ENCODE results near the gene BACH2. TPM values are rescaled to one million over a fixed set of nuclear protein-coding genes. Genes with fewer than 3 reads are reported as not detected.
"Not testable (repeated sequence)": the region's sequence is repeated elsewhere in the genome, so short reads cannot be mapped to it uniquely, and the experiment has no call there.

The BACH2 gene
- polyA plus RNA-seq, 1 donor from 2014 or later = 45.5 TPM

DNA sequence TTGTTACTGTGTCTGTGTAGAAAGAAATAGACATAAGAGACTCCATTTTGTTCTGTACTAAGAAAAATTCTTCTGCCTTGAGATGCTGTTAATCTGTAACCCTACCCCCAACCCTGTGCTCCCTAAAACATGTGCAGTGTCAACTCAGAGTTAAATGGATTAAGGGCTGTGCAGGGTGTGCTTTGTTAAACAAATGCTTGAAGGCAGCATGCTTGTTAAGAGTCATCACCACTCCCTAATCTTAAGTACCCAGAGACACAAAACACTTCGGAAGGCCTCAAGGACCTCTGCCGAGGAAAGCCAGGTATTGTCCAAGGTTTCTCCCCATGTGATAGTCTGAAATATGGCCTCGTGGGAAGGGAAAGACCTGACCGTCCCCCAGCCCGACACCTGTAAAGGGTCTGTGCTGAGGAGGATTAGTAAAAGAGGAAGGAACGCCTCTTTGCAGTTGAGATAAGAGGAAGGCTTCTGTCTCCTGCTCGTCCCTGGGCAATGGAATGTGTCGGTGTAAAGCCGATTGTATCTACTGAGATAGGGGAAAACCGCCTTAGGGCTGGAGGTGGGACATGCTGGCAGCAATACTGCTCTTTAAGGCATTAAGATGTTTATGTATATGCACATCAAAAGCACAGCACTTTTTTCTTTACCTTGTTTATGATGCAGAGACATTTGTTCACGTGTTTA lies 405.7 kb downstream of the BACH2 start:
- not testable (repeated sequence) for H3K36me3 ChIP-seq (ENCODE audit: insufficient read depth, low read length); H3K4me2 ChIP-seq (ENCODE audit: low read length); H3K9me2 ChIP-seq (ENCODE audit: insufficient read depth, low read length)

DNA sequence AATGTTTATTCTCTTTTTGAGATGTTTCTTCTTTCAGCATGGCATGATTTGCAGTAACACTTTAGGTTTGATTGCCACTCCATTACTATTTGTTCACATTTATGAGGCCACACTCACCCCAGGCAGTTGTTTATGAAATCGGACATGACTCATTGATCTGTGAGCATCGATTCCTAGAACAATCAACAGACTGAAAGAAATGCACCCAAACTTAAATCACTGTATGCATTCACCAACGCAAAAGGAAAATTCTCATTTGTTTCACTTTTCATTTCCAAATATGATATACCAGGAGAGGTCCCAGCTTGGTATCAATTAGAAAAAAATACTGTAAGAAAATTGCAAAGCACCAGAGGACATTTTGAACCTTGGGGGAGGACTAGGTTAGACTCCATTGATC lies 407.8 kb downstream of the BACH2 start:
- TF ChIP-seq EZH2 (IDR thresholded peaks at IDR 0.05; ENCODE audit: borderline replicate concordance, insufficient read depth, low read length, poor library complexity, severe bottlenecking) = no peak
- TF ChIP-seq, protein P1, sequence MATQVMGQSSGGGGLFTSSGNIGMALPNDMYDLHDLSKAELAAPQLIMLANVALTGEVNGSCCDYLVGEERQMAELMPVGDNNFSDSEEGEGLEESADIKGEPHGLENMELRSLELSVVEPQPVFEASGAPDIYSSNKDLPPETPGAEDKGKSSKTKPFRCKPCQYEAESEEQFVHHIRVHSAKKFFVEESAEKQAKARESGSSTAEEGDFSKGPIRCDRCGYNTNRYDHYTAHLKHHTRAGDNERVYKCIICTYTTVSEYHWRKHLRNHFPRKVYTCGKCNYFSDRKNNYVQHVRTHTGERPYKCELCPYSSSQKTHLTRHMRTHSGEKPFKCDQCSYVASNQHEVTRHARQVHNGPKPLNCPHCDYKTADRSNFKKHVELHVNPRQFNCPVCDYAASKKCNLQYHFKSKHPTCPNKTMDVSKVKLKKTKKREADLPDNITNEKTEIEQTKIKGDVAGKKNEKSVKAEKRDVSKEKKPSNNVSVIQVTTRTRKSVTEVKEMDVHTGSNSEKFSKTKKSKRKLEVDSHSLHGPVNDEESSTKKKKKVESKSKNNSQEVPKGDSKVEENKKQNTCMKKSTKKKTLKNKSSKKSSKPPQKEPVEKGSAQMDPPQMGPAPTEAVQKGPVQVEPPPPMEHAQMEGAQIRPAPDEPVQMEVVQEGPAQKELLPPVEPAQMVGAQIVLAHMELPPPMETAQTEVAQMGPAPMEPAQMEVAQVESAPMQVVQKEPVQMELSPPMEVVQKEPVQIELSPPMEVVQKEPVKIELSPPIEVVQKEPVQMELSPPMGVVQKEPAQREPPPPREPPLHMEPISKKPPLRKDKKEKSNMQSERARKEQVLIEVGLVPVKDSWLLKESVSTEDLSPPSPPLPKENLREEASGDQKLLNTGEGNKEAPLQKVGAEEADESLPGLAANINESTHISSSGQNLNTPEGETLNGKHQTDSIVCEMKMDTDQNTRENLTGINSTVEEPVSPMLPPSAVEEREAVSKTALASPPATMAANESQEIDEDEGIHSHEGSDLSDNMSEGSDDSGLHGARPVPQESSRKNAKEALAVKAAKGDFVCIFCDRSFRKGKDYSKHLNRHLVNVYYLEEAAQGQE (IDR thresholded peaks at IDR 0.05; ENCODE audit: borderline replicate concordance) = no peak
- TF ChIP-seq, protein P2, sequence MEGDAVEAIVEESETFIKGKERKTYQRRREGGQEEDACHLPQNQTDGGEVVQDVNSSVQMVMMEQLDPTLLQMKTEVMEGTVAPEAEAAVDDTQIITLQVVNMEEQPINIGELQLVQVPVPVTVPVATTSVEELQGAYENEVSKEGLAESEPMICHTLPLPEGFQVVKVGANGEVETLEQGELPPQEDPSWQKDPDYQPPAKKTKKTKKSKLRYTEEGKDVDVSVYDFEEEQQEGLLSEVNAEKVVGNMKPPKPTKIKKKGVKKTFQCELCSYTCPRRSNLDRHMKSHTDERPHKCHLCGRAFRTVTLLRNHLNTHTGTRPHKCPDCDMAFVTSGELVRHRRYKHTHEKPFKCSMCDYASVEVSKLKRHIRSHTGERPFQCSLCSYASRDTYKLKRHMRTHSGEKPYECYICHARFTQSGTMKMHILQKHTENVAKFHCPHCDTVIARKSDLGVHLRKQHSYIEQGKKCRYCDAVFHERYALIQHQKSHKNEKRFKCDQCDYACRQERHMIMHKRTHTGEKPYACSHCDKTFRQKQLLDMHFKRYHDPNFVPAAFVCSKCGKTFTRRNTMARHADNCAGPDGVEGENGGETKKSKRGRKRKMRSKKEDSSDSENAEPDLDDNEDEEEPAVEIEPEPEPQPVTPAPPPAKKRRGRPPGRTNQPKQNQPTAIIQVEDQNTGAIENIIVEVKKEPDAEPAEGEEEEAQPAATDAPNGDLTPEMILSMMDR (IDR thresholded peaks at IDR 0.05; ENCODE audit: poor library complexity, severe bottlenecking) = no peak
- TF ChIP-seq SMC3 (conservative IDR thresholded peaks at IDR 0.05; ENCODE audit: poor library complexity) = no peak
- TF ChIP-seq POLR2AphosphoS5 (IDR thresholded peaks at IDR 0.05) = no peak
- TF ChIP-seq EP300 (conservative IDR thresholded peaks at IDR 0.05; ENCODE audit: poor library complexity, severe bottlenecking) = no peak
- TF ChIP-seq TAF1 (IDR thresholded peaks at IDR 0.05; ENCODE audit: low read depth) = no peak
- no peak for TF ChIP-seq MXI1 (conservative IDR thresholded peaks at IDR 0.05; ENCODE audit: poor library complexity, severe bottlenecking)
- no peak for TF ChIP-seq RAD21 (conservative IDR thresholded peaks at IDR 0.05)
- H3K27ac ChIP-seq (ENCODE audit: low read length) = no peak overlapping the region
- H2AFZ ChIP-seq (ENCODE audit: low read depth, low read length) = no peak overlapping the region
- no peaks in the 10 kb centered on the region for H3K9me2 ChIP-seq (ENCODE audit: insufficient read depth, low read length)
- H3F3A ChIP-seq (ENCODE audit: insufficient read depth, low read length, poor library complexity, severe bottlenecking) = no peaks in the 10 kb centered on the region
- H3K79me2 ChIP-seq (replicated peaks; ENCODE audit: insufficient read depth, low read length) = no peaks in the 10 kb centered on the region
- H3K27me3 ChIP-seq (ENCODE audit: insufficient read depth, low read depth, low read length) = peaks cover 3% of the 10 kb centered on the region
- H3K4me2 ChIP-seq (ENCODE audit: low read length) = no peak overlapping the region
- no peaks in the 10 kb centered on the region for H3K9me3 ChIP-seq (ENCODE audit: low read length)
- H3K4me3 ChIP-seq (ENCODE audit: low read length) = no peak overlapping the region
- H4K20me1 ChIP-seq (ENCODE audit: insufficient read depth) = no peaks in the 10 kb centered on the region
- no peaks in the 10 kb centered on the region for H3K36me3 ChIP-seq (ENCODE audit: insufficient read depth, low read length)
- H3K9ac ChIP-seq (ENCODE audit: low read length) = no peak overlapping the region

More for the DNA sequence above, 405.7 kb downstream of the BACH2 start:
- not testable (repeated sequence) for H2AFZ ChIP-seq (ENCODE audit: low read depth, low read length); H3K27me3 ChIP-seq (ENCODE audit: insufficient read depth, low read depth, low read length); H3F3A ChIP-seq (ENCODE audit: insufficient read depth, low read length, poor library complexity, severe bottlenecking); H3K9me3 ChIP-seq (ENCODE audit: low read length); H3K4me3 ChIP-seq (ENCODE audit: low read length); H3K79me2 ChIP-seq (replicated peaks; ENCODE audit: insufficient read depth, low read length); H4K20me1 ChIP-seq (ENCODE audit: insufficient read depth); H3K27ac ChIP-seq (ENCODE audit: low read length); H3K9ac ChIP-seq (ENCODE audit: low read length)
